Gastrocnemius medialis (tissue), 4 donors: ENCODE data around the gene TRDN. TPM values are rescaled to one million over a fixed set of nuclear protein-coding genes. Genes with fewer than 3 reads are reported as not detected.
"Not testable (repeated sequence)": the region's sequence is repeated elsewhere in the genome, so short reads cannot be mapped to it uniquely, and the experiment has no call there.

Source experiments
- ATAC-seq, 2 donors: fragments of 150-250 bp; one replicate each; pipeline ENCODE4 v1.9.1; 2016
- DNase-seq, 2 donors: peaks; one replicate each; pipeline ENCODE4 v3.0.0-alpha.2; 2019
- H3K27ac ChIP-seq, 4 donors: fragments of 200-600 bp; sonication (generic); 1 replicate in 1 of 4; 2 replicates in 3 of 4; pipeline ENCODE4 v1.5.1; 2016 to 2018; ENCODE audit warnings: mild to moderate bottlenecking in 2 of 4, moderate library complexity in 1 of 4
- H3K27me3 ChIP-seq, 3 donors: fragments of 200-600 bp; sonication (generic) in 2 of 3; 1 replicate in 1 of 3; 2 replicates in 2 of 3; pipeline versions ENCODE4 v1.5.1 to v1.6.0; 2016 to 2019; ENCODE audit warnings: mild to moderate bottlenecking in 1 of 3, moderate library complexity in 1 of 3
- H3K36me3 ChIP-seq, 2 donors: fragments of 200-600 bp; sonication (generic) in 1 of 2; one replicate each; pipeline ENCODE4 v1.5.1; 2017 to 2018
- H3K4me1 ChIP-seq, 2 donors: fragments of 200-600 bp; sonication (generic) in 1 of 2; one replicate each; pipeline ENCODE4 v1.5.1; 2016 to 2017; ENCODE audit warnings: mild to moderate bottlenecking in 2 of 2
- H3K4me3 ChIP-seq, 4 donors: fragments of 200-600 bp; sonication (generic) in 3 of 4; 1 replicate in 1 of 4; 2 replicates in 3 of 4; pipeline ENCODE4 v1.5.1; 2016 to 2019; ENCODE audit warnings: mild to moderate bottlenecking in 2 of 4
- H3K9me3 ChIP-seq, 3 donors: fragments of 200-600 bp; sonication (generic) in 2 of 3; 1 replicate in 1 of 3; 2 replicates in 2 of 3; pipeline ENCODE4 v1.5.1; 2016 to 2019
- CTCF ChIP-seq, 5 experiments: fragments of 450-650 bp in 3 of 5; fragments of 200-600 bp in 2 of 5; sonication (generic) in 2 of 5; IDR thresholded peaks in 4 of 5; conservative IDR thresholded peaks in 1 of 5; 1 replicate in 4 of 5; 2 replicates in 1 of 5; pipeline ENCODE4 v1.5.1; 2016 to 2019; ENCODE audit warnings: antibody characterized with exemption in 5 of 5, mild to moderate bottlenecking in 3 of 5, moderate library complexity in 3 of 5
- POLR2A ChIP-seq, 2 donors: fragments of 450-650 bp; IDR thresholded peaks; one replicate each; pipeline ENCODE4 v1.6.1; 2017; ENCODE audit warnings: antibody characterized with exemption in 2 of 2, mild to moderate bottlenecking in 2 of 2, moderate library complexity in 2 of 2
- in situ Hi-C, 4 donors: fragments of 200-750 bp; cut with MboI; loops; one replicate each; pipeline versions ENCODE4 v1.15.0 to v1.8.0; 2017; ENCODE audit warnings: low sequenced_read_pairs in 4 of 4
- intact Hi-C: fragments of 100-400 bp; cut with DNase I; formaldehyde crosslinking; loops from one replicate; pipeline ENCODE4 v1.15.1; 2023; ENCODE audit warnings: low total_unique reads
- total RNA-seq, 4 donors: library from RNA; depleted of rRNA; stranded (reverse); fragments of >200 nt; gene quantifications; one replicate each; pipeline versions ENCODE4 v1.1.0 to v1.2.3, GENCODE V29; 2016

TRDN gene
- total RNA-seq, 4 donors from 2014 or later, result 190 to 628 (median 296) TPM

- Histone ChIP-seq H3K4me3 (no peak overlapping the region), H3K4me1 (no peaks in the 10 kb centered on the region), H3K36me3 (peaks cover 0 to 8% of the 10 kb centered on the region in 2 donors), H3K27ac (peak overlapping the region in 2 of 4 donors; percentile 58 to 81), H3K9me3 (no peaks in the 10 kb centered on the region), H3K27me3 (no peaks in the 10 kb centered on the region)
- TF ChIP-seq CTCF (IDR thresholded peaks at IDR 0.05 in 4 of 5, conservative IDR thresholded peaks at IDR 0.05 in 1 of 5) (no peak), POLR2A (IDR thresholded peaks at IDR 0.05) (no peak)
- in situ Hi-C loops, result no loop called here
- ATAC-seq, result no peak
- DNase-seq, result no peak
- intact Hi-C loops, result no loop called here
Observed at GRCh38 chr6:123507582-123507981, 129.2 kb downstream of the TRDN start.

GRCh38 chr6:123503619-123504018 is 133.1 kb downstream of the TRDN start:
- in situ Hi-C loops, result no loop called here
- no peak overlapping the region for H3K4me3 ChIP-seq

GRCh38 chr6:123497025-123497424 is 139.7 kb downstream of the TRDN start:
- peak overlapping the region in 3 of 4 donors; percentile 25 to 50 (median 41) for H3K27ac ChIP-seq
- H3K9me3 ChIP-seq, result no peaks in the 10 kb centered on the region
- intact Hi-C loops, result no loop called here
- peaks cover 0 to 11% of the 10 kb centered on the region in 2 donors for H3K4me1 ChIP-seq
- H3K36me3 ChIP-seq, result no peaks in the 10 kb centered on the region
- ATAC-seq (no peak), DNase-seq (no peak)
- H3K27me3 ChIP-seq, result no peaks in the 10 kb centered on the region
- in situ Hi-C loops, result no loop called here
- no peak overlapping the region for H3K4me3 ChIP-seq
- no peak for TF ChIP-seq CTCF (IDR thresholded peaks at IDR 0.05 in 4 of 5, conservative IDR thresholded peaks at IDR 0.05 in 1 of 5)
- TF ChIP-seq POLR2A (IDR thresholded peaks at IDR 0.05), result no peak

More at GRCh38 chr6:123503619-123504018, 133.1 kb downstream of the TRDN start:
- no peaks in the 10 kb centered on the region for H3K27me3 ChIP-seq
- no peaks in the 10 kb centered on the region for H3K4me1 ChIP-seq
- TF ChIP-seq POLR2A (IDR thresholded peaks at IDR 0.05), result no peak
- intact Hi-C loops, result no loop called here
- H3K9me3 ChIP-seq, result no peaks in the 10 kb centered on the region
- no peak for DNase-seq
- no peak for ATAC-seq
- H3K27ac ChIP-seq, result peak overlapping the region; percentile 5 to 74 (median 58)
- H3K36me3 ChIP-seq, result peaks cover 0 to 10% of the 10 kb centered on the region in 2 donors

- Histone ChIP-seq H3K36me3 (no peaks in the 10 kb centered on the region), H3K4me3 (no peak overlapping the region), H3K27me3 (no peaks in the 10 kb centered on the region), H3K4me1 (peaks cover 42 to 67% of the 10 kb centered on the region in 2 donors), H3K9me3 (no peaks in the 10 kb centered on the region), H3K27ac (peak overlapping the region; percentile 53 to 76 (median 68))
- in situ Hi-C loops, result no loop called here
- intact Hi-C loops, result no loop called here
- DNase-seq (no peak), ATAC-seq (peak in 1 of 2 donors; percentile 34)
- TF ChIP-seq CTCF (IDR thresholded peaks at IDR 0.05 in 4 of 5, conservative IDR thresholded peaks at IDR 0.05 in 1 of 5) (no peak), POLR2A (IDR thresholded peaks at IDR 0.05) (no peak)
Observed at GRCh38 chr6:123489589-123489988, 147.2 kb downstream of the TRDN start.

- Histone ChIP-seq H3K27me3 (no peaks in the 10 kb centered on the region), H3K4me1 (peaks cover 10 to 22% of the 10 kb centered on the region in 2 donors), H3K36me3 (no peaks in the 10 kb centered on the region), H3K27ac (peak overlapping the region; percentile 19 to 71 (median 63)), H3K9me3 (no peaks in the 10 kb centered on the region), H3K4me3 (no peak overlapping the region)
- no peak for TF ChIP-seq CTCF (IDR thresholded peaks at IDR 0.05 in 4 of 5, conservative IDR thresholded peaks at IDR 0.05 in 1 of 5)
- TF ChIP-seq POLR2A (IDR thresholded peaks at IDR 0.05), result no peak
- ATAC-seq, result no peak
- DNase-seq, result no peak
- in situ Hi-C loops (no loop called here), intact Hi-C loops (no loop called here)
Observed at GRCh38 chr6:123480986-123481385, 155.8 kb downstream of the TRDN start.

- H3K4me1 ChIP-seq, intact Hi-C loops, in situ Hi-C loops, H3K27me3 ChIP-seq, H3K4me3 ChIP-seq, DNase-seq, ATAC-seq, H3K36me3 ChIP-seq, H3K9me3 ChIP-seq: not testable (repeated sequence)
- H3K27ac ChIP-seq, result peak overlapping the region; percentile 34 to 76 (median 64)
Observed at GRCh38 chr6:123472025-123472702, 164.6 kb downstream of the TRDN start.
